C4-2B (cell line): ENCODE results near the gene GRM4.

ENCODE experiments used
- CTCF ChIP-seq: fragments of 450-650 bp; conservative IDR thresholded peaks from 2 replicates; pipeline ENCODE4 v1.5.1; 2017; ENCODE audit warnings: mild to moderate bottlenecking
- ZFX ChIP-seq: fragments of 450-650 bp; IDR thresholded peaks from 2 replicates; pipeline ENCODE4 v1.6.1; 2017

GRCh38 chr6:34027939-34028441 lies 117.9 kb downstream of the GRM4 start:
- no peak for TF ChIP-seq ZFX
- TF ChIP-seq CTCF: no peak; the same call in 1 of the 2 replicates
